Neural cell (in vitro differentiated cells): ENCODE results near the gene OTOP2.

Experiments used
- EP300 ChIP-seq: fragments of 450-650 bp; conservative IDR thresholded peaks from 2 replicates; pipeline ENCODE4 v1.6.1; 2014; ENCODE audit warnings: antibody characterized with exemption, mild to moderate bottlenecking, moderate library complexity; ENCODE audit not compliant: poor library complexity, severe bottlenecking
- EZH2 ChIP-seq: fragments of 200-600, 300-800 bp; shearing (Covaris generic), sonication (generic); IDR thresholded peaks from 2 replicates; pipeline ENCODE4 v1.6.1; 2014; ENCODE audit warnings: antibody characterized with exemption, low read length, borderline replicate concordance, mild to moderate bottlenecking; ENCODE audit not compliant: insufficient read depth, poor library complexity, severe bottlenecking
- SMC3 ChIP-seq: fragments of 450-650 bp; conservative IDR thresholded peaks from 2 replicates; pipeline ENCODE4 v1.6.1; 2014; ENCODE audit warnings: antibody characterized with exemption, mild to moderate bottlenecking, moderate library complexity; ENCODE audit not compliant: poor library complexity
- TF ChIP-seq, protein P1 (sequence below): fragments of 450-650 bp; IDR thresholded peaks from 2 replicates; pipeline ENCODE4 v1.5.1; 2014; ENCODE audit warnings: antibody characterized with exemption, mild to moderate bottlenecking, moderate library complexity; ENCODE audit not compliant: poor library complexity, severe bottlenecking

- TF ChIP-seq EP300 (no peak), EZH2 (no peak), SMC3 (no peak)
- TF ChIP-seq, protein P1, sequence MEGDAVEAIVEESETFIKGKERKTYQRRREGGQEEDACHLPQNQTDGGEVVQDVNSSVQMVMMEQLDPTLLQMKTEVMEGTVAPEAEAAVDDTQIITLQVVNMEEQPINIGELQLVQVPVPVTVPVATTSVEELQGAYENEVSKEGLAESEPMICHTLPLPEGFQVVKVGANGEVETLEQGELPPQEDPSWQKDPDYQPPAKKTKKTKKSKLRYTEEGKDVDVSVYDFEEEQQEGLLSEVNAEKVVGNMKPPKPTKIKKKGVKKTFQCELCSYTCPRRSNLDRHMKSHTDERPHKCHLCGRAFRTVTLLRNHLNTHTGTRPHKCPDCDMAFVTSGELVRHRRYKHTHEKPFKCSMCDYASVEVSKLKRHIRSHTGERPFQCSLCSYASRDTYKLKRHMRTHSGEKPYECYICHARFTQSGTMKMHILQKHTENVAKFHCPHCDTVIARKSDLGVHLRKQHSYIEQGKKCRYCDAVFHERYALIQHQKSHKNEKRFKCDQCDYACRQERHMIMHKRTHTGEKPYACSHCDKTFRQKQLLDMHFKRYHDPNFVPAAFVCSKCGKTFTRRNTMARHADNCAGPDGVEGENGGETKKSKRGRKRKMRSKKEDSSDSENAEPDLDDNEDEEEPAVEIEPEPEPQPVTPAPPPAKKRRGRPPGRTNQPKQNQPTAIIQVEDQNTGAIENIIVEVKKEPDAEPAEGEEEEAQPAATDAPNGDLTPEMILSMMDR = no peak
These were observed 1.9 kb upstream of the OTOP2 start for GRCh38 chr17:74922172-74922571.
